ENCODE results near the gene NUTM2A. TPM values are rescaled to one million over a fixed set of nuclear protein-coding genes. Genes with fewer than 3 reads are reported as not detected.
"Not testable (repeated sequence)": the region's sequence is repeated elsewhere in the genome, so short reads cannot be mapped to it uniquely, and the experiment has no call there.

NUTM2A gene
- total and polyA plus RNA-seq, 10 of the 15 experiments (the other 5 are each of a cell fraction or from before 2014, with no cell fraction given), result 0.03 to 0.38 (median 0.13) TPM; not detected in 5

DNA sequence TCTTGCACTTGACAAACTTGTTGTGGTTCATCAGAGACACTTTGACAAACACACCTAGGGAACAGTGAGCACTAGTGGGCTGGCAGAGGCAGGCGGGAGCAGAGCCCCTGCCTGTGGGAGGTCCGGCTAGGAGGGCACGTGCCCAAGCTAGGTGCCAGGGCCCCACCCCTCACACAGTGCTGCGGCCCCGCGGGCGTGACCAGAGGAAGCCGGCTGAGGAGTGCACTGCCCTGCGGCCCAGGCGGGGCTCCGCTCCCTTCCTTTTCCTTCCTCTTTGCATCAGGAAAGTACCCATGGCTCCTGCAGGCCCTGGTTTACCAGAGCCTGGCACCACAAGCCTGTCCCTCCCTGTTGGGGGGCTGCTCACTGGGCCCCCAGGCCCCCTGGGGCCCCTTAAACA, 9.1 kb upstream of the NUTM2A start:
- DNase-seq (ENCODE audit: low read depth, low spot score); H3K9me3 ChIP-seq (replicated peaks; ENCODE audit: control insufficient read depth, insufficient read depth, low read length); CTCF ChIA-PET; BruUV-seq (replicated peaks); FAIRE-seq; H3K4me2 ChIP-seq (ENCODE audit: control insufficient read depth, insufficient read depth); RAD21 ChIA-PET (ENCODE audit: unreplicated experiment); H3K27me3 ChIP-seq (replicated peaks in 1 of 2; ENCODE audit: control insufficient read depth in 2 of 2, insufficient read depth in 2 of 2, low read length in 1 of 2); H2AFZ ChIP-seq (ENCODE audit: control insufficient read depth, low read depth, low read length); in situ Hi-C loops (cut with MboI); H3K4me3 ChIP-seq; POLR2A ChIA-PET; intact Hi-C loops (cut with micrococcal nuclease; ENCODE audit: unreplicated experiment); H3K9ac ChIP-seq (ENCODE audit: control insufficient read depth, insufficient read depth, low read length); SMC1A ChIA-PET (ENCODE audit: uncharacterized antibody, unreplicated experiment); H3K27ac ChIP-seq (ENCODE audit: control insufficient read depth, insufficient read depth); ATAC-seq; H4K20me1 ChIP-seq (ENCODE audit: control insufficient read depth, insufficient read depth); H3K4me1 ChIP-seq (ENCODE audit: control insufficient read depth, insufficient read depth, low read length); H3K79me2 ChIP-seq (ENCODE audit: control insufficient read depth, insufficient read depth, low read length); H3K36me3 ChIP-seq (ENCODE audit: control insufficient read depth in 2 of 2, insufficient read depth in 2 of 2, low read length in 1 of 2): not testable (repeated sequence)
- 62% methylated on average over 11 of the region's 11 CpGs for WGBS (ENCODE audit: insufficient coverage, insufficient replicate concordance, low lambda C conversion rate, missing lambda C conversion rate)

DNA sequence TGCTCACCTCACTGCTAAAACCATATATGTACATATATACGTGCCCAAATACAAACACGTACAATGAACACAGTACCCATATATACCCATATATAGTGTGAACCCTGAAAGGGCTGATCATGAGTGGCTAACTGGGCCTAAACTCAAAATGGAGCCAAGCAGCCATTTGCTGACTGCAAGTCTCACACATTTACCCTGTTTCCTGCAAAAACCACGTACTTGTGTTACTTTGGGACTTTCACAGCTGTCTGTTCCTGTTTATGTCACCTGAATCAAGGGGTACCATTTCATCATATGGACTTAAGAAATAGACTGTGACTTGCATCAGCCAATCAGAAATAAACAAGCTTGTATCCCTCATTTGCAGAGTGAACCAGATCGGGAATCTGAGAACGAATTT, 5.9 kb upstream of the NUTM2A start:
- H2AFZ ChIP-seq (ENCODE audit: control insufficient read depth, low read depth, low read length); H3K9ac ChIP-seq (ENCODE audit: control insufficient read depth, insufficient read depth, low read length); H3K27me3 ChIP-seq (replicated peaks in 1 of 2; ENCODE audit: control insufficient read depth in 2 of 2, insufficient read depth in 2 of 2, low read length in 1 of 2); POLR2A ChIA-PET; RAD21 ChIA-PET (ENCODE audit: unreplicated experiment); SMC1A ChIA-PET (ENCODE audit: uncharacterized antibody, unreplicated experiment); H3K79me2 ChIP-seq (ENCODE audit: control insufficient read depth, insufficient read depth, low read length); DNase-seq (ENCODE audit: low read depth, low spot score); H3K27ac ChIP-seq (ENCODE audit: control insufficient read depth, insufficient read depth); H3K4me1 ChIP-seq (ENCODE audit: control insufficient read depth, insufficient read depth, low read length); intact Hi-C loops (cut with micrococcal nuclease; ENCODE audit: unreplicated experiment); H3K4me3 ChIP-seq; H4K20me1 ChIP-seq (ENCODE audit: control insufficient read depth, insufficient read depth); CTCF ChIA-PET; H3K4me2 ChIP-seq (ENCODE audit: control insufficient read depth, insufficient read depth); H3K36me3 ChIP-seq (ENCODE audit: control insufficient read depth in 2 of 2, insufficient read depth in 2 of 2, low read length in 1 of 2); H3K9me3 ChIP-seq (replicated peaks; ENCODE audit: control insufficient read depth, insufficient read depth, low read length); FAIRE-seq; in situ Hi-C loops (cut with MboI): not testable (repeated sequence)
- 29% methylated on average over 1 of the region's 5 CpGs for WGBS (ENCODE audit: insufficient coverage, insufficient replicate concordance, low lambda C conversion rate, missing lambda C conversion rate)
- TSS peak; percentile 45 for BruUV-seq (replicated peaks)
- ATAC-seq, result peak; percentile 34; the same call in 2 of the 3 replicates

DNA sequence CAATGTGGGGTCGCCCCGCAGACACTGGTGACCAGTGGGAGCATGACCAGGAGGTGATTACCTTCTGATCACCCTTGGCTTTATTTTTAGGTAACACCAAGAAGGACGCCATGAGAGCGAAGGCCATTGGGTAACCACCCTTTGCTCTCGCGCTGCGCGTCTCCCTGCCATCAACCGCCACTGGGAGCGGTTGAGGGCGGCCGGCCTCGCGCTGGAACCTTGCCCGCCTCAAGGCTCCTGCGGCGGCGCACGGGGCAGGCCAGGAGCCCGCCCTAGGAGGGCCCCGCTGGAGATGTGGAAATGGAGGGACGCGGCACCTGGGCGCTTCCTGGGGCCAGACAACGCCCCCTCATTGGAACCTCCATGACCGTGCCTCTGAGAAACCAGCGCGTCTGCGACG, 2.5 kb upstream of the NUTM2A start:
- intact Hi-C loops (cut with micrococcal nuclease; ENCODE audit: unreplicated experiment); H4K20me1 ChIP-seq (ENCODE audit: control insufficient read depth, insufficient read depth); FAIRE-seq; BruUV-seq (replicated peaks); H3K36me3 ChIP-seq (ENCODE audit: control insufficient read depth in 2 of 2, insufficient read depth in 2 of 2, low read length in 1 of 2); H3K4me3 ChIP-seq; H3K4me1 ChIP-seq (ENCODE audit: control insufficient read depth, insufficient read depth, low read length); RAD21 ChIA-PET (ENCODE audit: unreplicated experiment); H3K9me3 ChIP-seq (replicated peaks; ENCODE audit: control insufficient read depth, insufficient read depth, low read length); DNase-seq (ENCODE audit: low read depth, low spot score); H2AFZ ChIP-seq (ENCODE audit: control insufficient read depth, low read depth, low read length); H3K27me3 ChIP-seq (replicated peaks in 1 of 2; ENCODE audit: control insufficient read depth in 2 of 2, insufficient read depth in 2 of 2, low read length in 1 of 2); CTCF ChIA-PET; SMC1A ChIA-PET (ENCODE audit: uncharacterized antibody, unreplicated experiment); POLR2A ChIA-PET; ATAC-seq; in situ Hi-C loops (cut with MboI); H3K79me2 ChIP-seq (ENCODE audit: control insufficient read depth, insufficient read depth, low read length); H3K9ac ChIP-seq (ENCODE audit: control insufficient read depth, insufficient read depth, low read length); H3K27ac ChIP-seq (ENCODE audit: control insufficient read depth, insufficient read depth); H3K4me2 ChIP-seq (ENCODE audit: control insufficient read depth, insufficient read depth): not testable (repeated sequence)
- over 99% methylated on average over 19 of the region's 30 CpGs for WGBS (ENCODE audit: insufficient coverage, insufficient replicate concordance, low lambda C conversion rate, missing lambda C conversion rate)

DNA sequence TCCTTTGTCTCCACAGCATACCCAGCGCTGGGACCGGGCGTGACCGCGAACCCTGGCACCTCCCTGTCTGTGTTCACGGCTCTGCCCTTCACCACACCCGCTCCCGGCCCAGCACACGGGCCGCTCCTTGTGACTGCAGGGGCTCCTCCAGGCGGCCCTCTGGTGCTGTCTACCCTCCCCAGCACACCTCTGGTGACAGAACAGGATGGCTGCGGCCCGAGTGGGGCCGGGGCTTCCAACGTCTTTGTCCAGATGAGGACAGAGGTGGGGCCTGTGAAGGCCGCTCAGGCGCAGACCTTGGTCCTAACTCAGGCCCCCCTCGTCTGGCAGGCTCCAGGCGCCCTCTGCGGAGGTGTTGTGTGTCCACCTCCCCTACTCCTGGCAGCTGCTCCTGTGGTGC, 3.0 kb downstream of the NUTM2A start:
- H3K4me2 ChIP-seq (ENCODE audit: control insufficient read depth, insufficient read depth); H3K4me1 ChIP-seq (ENCODE audit: control insufficient read depth, insufficient read depth, low read length); H3K27me3 ChIP-seq (replicated peaks in 1 of 2; ENCODE audit: control insufficient read depth in 2 of 2, insufficient read depth in 2 of 2, low read length in 1 of 2); CTCF ChIA-PET; DNase-seq (ENCODE audit: low read depth, low spot score); ATAC-seq; H3K9me3 ChIP-seq (replicated peaks; ENCODE audit: control insufficient read depth, insufficient read depth, low read length); in situ Hi-C loops (cut with MboI); H2AFZ ChIP-seq (ENCODE audit: control insufficient read depth, low read depth, low read length); SMC1A ChIA-PET (ENCODE audit: uncharacterized antibody, unreplicated experiment); H3K79me2 ChIP-seq (ENCODE audit: control insufficient read depth, insufficient read depth, low read length); RAD21 ChIA-PET (ENCODE audit: unreplicated experiment); H3K36me3 ChIP-seq (ENCODE audit: control insufficient read depth in 2 of 2, insufficient read depth in 2 of 2, low read length in 1 of 2); H3K27ac ChIP-seq (ENCODE audit: control insufficient read depth, insufficient read depth); H3K4me3 ChIP-seq; BruUV-seq (replicated peaks); intact Hi-C loops (cut with micrococcal nuclease; ENCODE audit: unreplicated experiment); POLR2A ChIA-PET; H3K9ac ChIP-seq (ENCODE audit: control insufficient read depth, insufficient read depth, low read length); H4K20me1 ChIP-seq (ENCODE audit: control insufficient read depth, insufficient read depth); FAIRE-seq: not testable (repeated sequence)
- WGBS (ENCODE audit: insufficient coverage, insufficient replicate concordance, low lambda C conversion rate, missing lambda C conversion rate), result 75% methylated on average over 9 of the region's 20 CpGs

Measured in GM12878 (cell line).